Endodermal cell (in vitro differentiated cells): ENCODE measurements around the gene PFKFB2. TPM values are rescaled to one million over a fixed set of nuclear protein-coding genes. Genes with fewer than 3 reads are reported as not detected.

ENCODE experiments used
- DNase-seq: peaks from one replicate; pipeline ENCODE4 v3.0.0-alpha.2; 2017
- H3K27ac ChIP-seq: 2 replicates; pipeline ENCODE4 v1.5.1; 2013; ENCODE audit warnings: mild to moderate bottlenecking, low read depth, low read length, moderate library complexity
- H3K27me3 ChIP-seq: 2 replicates; pipeline ENCODE4 v1.6.1; 2013; ENCODE audit warnings: mild to moderate bottlenecking, low read length, moderate library complexity; ENCODE audit not compliant: insufficient read depth, control insufficient read depth, poor library complexity, severe bottlenecking
- H3K36me3 ChIP-seq: 2 replicates; pipeline ENCODE4 v1.7.0; 2013; ENCODE audit warnings: mild to moderate bottlenecking, low read length, moderate library complexity; ENCODE audit not compliant: control insufficient read depth, insufficient read depth
- H3K4me1 ChIP-seq: one replicate; pipeline ENCODE4 v1.7.0; 2013; ENCODE audit warnings: low read length; ENCODE audit not compliant: control insufficient read depth, insufficient read depth
- H3K4me3 ChIP-seq: 2 replicates; pipeline ENCODE4 v1.5.1; 2013; ENCODE audit warnings: mild to moderate bottlenecking, low read length, moderate library complexity
- H3K9ac ChIP-seq: 2 replicates; pipeline ENCODE4 v1.6.1; 2013; ENCODE audit warnings: mild to moderate bottlenecking, low read length, moderate library complexity; ENCODE audit not compliant: poor library complexity, severe bottlenecking; ENCODE audit errors: extremely low read depth
- H3K9me3 ChIP-seq: 2 replicates; pipeline ENCODE4 v1.6.1; 2013; ENCODE audit warnings: mild to moderate bottlenecking, low read length, moderate library complexity; ENCODE audit not compliant: control insufficient read depth
- H3K27ac Mint-ChIP-seq: 2 replicates; pipeline ENCODE4 v1.8.0; 2020; ENCODE audit warnings: mixed read lengths
- H3K27me3 Mint-ChIP-seq: 2 replicates; pipeline ENCODE4 v1.8.0; 2021; ENCODE audit warnings: mild to moderate bottlenecking, mixed read lengths; ENCODE audit not compliant: insufficient read depth
- H3K36me3 Mint-ChIP-seq: 2 replicates; pipeline ENCODE4 v1.8.0; 2020; ENCODE audit warnings: low read depth, mixed read lengths
- H3K4me1 Mint-ChIP-seq: 2 replicates; pipeline ENCODE4 v1.8.0; 2020; ENCODE audit warnings: mixed read lengths
- H3K4me3 Mint-ChIP-seq: 2 replicates; pipeline ENCODE4 v1.8.0; 2020; ENCODE audit warnings: mild to moderate bottlenecking, moderate library complexity, mixed read lengths
- H3K9me3 Mint-ChIP-seq: 2 replicates; pipeline ENCODE4 v1.8.0; 2020; ENCODE audit warnings: mild to moderate bottlenecking, mixed read lengths
- WGBS, 2 experiments: methylation state at CpG; one replicate each; pipeline versions ENCODE4 v1.1.5 to v1.1.7; 2013; ENCODE audit warnings: missing lambda C conversion rate in 2 of 2, mixed read lengths in 1 of 2; ENCODE audit not compliant: insufficient coverage in 1 of 2, insufficient read length in 1 of 2; 5-methylcytosine and 5-hydroxymethylcytosine counted together
- total RNA-seq, 2 donors: library from RNA; stranded (reverse); fragmentation: NEBNext Ultra II Directional in 1 of 2; extraction: Animal tissue kit (Norgen Biotek cat#: 25700) in 1 of 2; gene quantifications; 2 replicates in 1 of 2; 3 replicates in 1 of 2; pipeline ENCODE4 v1.2.1, GENCODE V29; 2021
- TF ChIP-seq, protein P1 (sequence below): fragments of 200-600 bp; sonication (generic); conservative IDR thresholded peaks from 2 replicates; pipeline ENCODE4 v1.5.0; 2021; ENCODE audit warnings: antibody characterized with exemption, mild to moderate bottlenecking

Gene PFKFB2
- total RNA-seq, 2 donors from 2014 or later = 11.2 to 13.4 TPM

DNA sequence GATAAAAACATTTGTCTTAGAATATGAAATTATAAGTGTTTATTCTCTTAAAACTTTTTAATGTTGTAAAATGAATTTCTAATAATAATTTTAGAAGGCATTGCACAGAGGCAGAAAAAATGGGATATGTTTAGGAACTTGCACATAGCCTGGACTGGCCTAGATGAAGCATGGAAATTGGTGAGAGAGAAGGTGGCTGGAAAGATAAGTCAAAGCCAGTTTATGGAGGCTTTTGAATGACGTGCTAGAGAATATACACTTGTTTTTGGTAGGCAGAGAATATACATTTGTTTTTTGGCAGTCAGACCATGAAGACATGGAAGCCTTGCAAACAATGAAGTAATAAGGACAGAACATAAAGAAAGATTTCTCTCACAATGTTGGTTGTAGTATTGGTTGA is 48.6 kb downstream of the PFKFB2 start:
- no peaks in the 10 kb centered on the region for H3K36me3 Mint-ChIP-seq
- peaks cover 14% of the 10 kb centered on the region for H3K9me3 Mint-ChIP-seq
- Histone ChIP-seq H3K4me1 (no peaks in the 10 kb centered on the region), H3K36me3 (no peaks in the 10 kb centered on the region), H3K9me3 (peaks cover 18% of the 10 kb centered on the region), H3K4me3 (no peak overlapping the region), H3K9ac (no peak overlapping the region), H3K27ac (no peak overlapping the region), H3K27me3 (no peaks in the 10 kb centered on the region)
- WGBS, 2 experiments = 92 to 100% methylated on average over 1 of the region's 1 CpG
- H3K27me3 Mint-ChIP-seq = peaks cover 3% of the 10 kb centered on the region
- no peak for DNase-seq
- H3K27ac Mint-ChIP-seq = no peak overlapping the region
- peaks cover 2% of the 10 kb centered on the region for H3K4me1 Mint-ChIP-seq
- TF ChIP-seq, protein P1, sequence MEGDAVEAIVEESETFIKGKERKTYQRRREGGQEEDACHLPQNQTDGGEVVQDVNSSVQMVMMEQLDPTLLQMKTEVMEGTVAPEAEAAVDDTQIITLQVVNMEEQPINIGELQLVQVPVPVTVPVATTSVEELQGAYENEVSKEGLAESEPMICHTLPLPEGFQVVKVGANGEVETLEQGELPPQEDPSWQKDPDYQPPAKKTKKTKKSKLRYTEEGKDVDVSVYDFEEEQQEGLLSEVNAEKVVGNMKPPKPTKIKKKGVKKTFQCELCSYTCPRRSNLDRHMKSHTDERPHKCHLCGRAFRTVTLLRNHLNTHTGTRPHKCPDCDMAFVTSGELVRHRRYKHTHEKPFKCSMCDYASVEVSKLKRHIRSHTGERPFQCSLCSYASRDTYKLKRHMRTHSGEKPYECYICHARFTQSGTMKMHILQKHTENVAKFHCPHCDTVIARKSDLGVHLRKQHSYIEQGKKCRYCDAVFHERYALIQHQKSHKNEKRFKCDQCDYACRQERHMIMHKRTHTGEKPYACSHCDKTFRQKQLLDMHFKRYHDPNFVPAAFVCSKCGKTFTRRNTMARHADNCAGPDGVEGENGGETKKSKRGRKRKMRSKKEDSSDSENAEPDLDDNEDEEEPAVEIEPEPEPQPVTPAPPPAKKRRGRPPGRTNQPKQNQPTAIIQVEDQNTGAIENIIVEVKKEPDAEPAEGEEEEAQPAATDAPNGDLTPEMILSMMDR = no peak
- no peak overlapping the region for H3K4me3 Mint-ChIP-seq

DNA sequence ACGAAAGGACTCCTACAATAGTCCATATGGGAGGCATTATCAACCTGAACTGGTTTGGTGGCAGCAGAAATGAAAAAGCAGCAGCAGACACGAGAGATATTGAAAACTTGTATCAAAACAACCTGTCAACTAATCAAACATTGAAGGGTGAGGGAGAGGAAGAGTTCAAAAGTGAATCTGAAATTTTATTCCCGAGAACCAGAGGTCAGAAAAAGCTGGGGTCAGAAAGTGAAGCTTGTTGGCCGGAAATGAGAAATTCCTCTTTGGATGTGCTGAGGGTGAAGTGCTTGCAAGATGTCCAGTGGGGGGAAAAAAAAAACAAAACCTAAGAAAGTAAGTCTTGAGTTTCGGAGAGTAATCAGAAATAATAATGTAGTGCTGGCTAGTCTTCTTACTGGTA is 49.1 kb downstream of the PFKFB2 start:
- H3K36me3 ChIP-seq = no peaks in the 10 kb centered on the region
- no peaks in the 10 kb centered on the region for H3K4me1 ChIP-seq
- H3K9me3 ChIP-seq = peaks cover 18% of the 10 kb centered on the region
- Mint-ChIP-seq H3K36me3 (no peaks in the 10 kb centered on the region), H3K27ac (no peak overlapping the region), H3K9me3 (peaks cover 14% of the 10 kb centered on the region), H3K27me3 (peaks cover 3% of the 10 kb centered on the region), H3K4me1 (peaks cover 5% of the 10 kb centered on the region), H3K4me3 (no peak overlapping the region)
- no peak overlapping the region for H3K9ac ChIP-seq
- no peaks in the 10 kb centered on the region for H3K27me3 ChIP-seq
- WGBS, 2 experiments = 88 to 90% methylated on average over 4 to 5 of the region's 5 CpGs
- no peak overlapping the region for H3K4me3 ChIP-seq
- no peak overlapping the region for H3K27ac ChIP-seq
- DNase-seq = no peak
- TF ChIP-seq, protein P1 = no peak

DNA sequence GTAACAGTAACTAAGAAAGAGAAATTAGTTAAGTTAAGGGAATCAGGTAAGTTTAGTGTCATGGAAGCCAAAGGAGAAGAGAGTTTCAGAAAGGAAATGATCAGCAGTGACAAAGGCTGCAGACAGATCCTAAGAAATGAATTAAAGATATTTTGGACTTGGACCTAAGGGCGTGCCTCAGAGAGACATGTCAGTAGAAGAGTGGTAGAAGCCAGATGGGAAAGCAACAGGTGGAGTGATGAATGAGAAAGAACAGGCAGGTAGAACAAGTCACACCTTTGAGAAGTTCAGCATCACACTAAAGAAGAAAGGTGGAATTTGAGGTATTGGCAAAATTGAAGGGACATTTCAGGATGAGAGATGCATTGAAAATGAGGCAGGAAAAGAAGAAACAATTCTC is 49.6 kb downstream of the PFKFB2 start:
- H3K27ac Mint-ChIP-seq = no peak overlapping the region
- H3K4me1 Mint-ChIP-seq = peaks cover 5% of the 10 kb centered on the region
- no peak overlapping the region for H3K4me3 Mint-ChIP-seq
- H3K9me3 Mint-ChIP-seq = peaks cover 12% of the 10 kb centered on the region
- no peak for DNase-seq
- peaks cover 3% of the 10 kb centered on the region for H3K27me3 Mint-ChIP-seq
- 97 to 100% methylated on average over 1 of the region's 1 CpG for WGBS, 2 experiments
- TF ChIP-seq, protein P1 = no peak
- no peak overlapping the region for H3K27ac ChIP-seq
- peaks cover 16% of the 10 kb centered on the region for H3K9me3 ChIP-seq
- H3K4me1 ChIP-seq = no peaks in the 10 kb centered on the region
- no peaks in the 10 kb centered on the region for H3K27me3 ChIP-seq
- H3K36me3 ChIP-seq = no peaks in the 10 kb centered on the region
- H3K4me3 ChIP-seq = no peak overlapping the region
- H3K9ac ChIP-seq = no peak overlapping the region
- H3K36me3 Mint-ChIP-seq = no peaks in the 10 kb centered on the region
